HepG2 (cell line): Measurements from ENCODE around the gene GAB3. TPM values are rescaled to one million over a fixed set of nuclear protein-coding genes. Genes with fewer than 3 reads are reported as not detected.

Source experiments
- ATAC-seq: fragments of 200-7000 bp; cut with Tn5 transposase; 3 replicates; pipeline ENCODE4 v1.9.1; 2020; ENCODE audit warnings: mild to moderate bottlenecking, moderate library complexity
- BruUV-seq: library from RNA; stranded (reverse); fragments of 400-500 nt; replicated peaks from 2 replicates; lab custom pipeline; 2021; lab: Mats Ljungman, UMichigan
- CTCF ChIA-PET: fragments of 300-600 bp; formaldehyde crosslinking; extraction: SDS; loops from one replicate; lab custom pipeline; 2021; ENCODE audit warnings: low total read pairs, inconsistent platforms, low intra/inter-chr PET ratio; lab: Yijun Ruan, JAX
- POLR2A ChIA-PET: fragments of 350-600 bp; sonication (Branson Sonifier 250); formaldehyde crosslinking; loops from one replicate; lab custom pipeline; 2020; ENCODE audit warnings: antibody characterized with exemption, inconsistent platforms; lab: Yijun Ruan, JAX
- DNase-seq: peaks from one replicate; pipeline ENCODE4 v3.0.0-alpha.2; 2015; ENCODE audit warnings: low spot score
- FAIRE-seq: peaks from 3 replicates; lab custom pipeline; 2011; peaks lifted over from hg19 to GRCh38; lab: Jason Lieb, UNC
- H2AFZ ChIP-seq: one replicate; pipeline ENCODE4 v1.6.1; 2011; ENCODE audit warnings: low read length, inconsistent platforms
- H3K27ac ChIP-seq: fragments of 300-600 bp; 3 replicates; pipeline ENCODE4 v1.8.0; 2011; ENCODE audit warnings: mixed run types, mild to moderate bottlenecking, mixed read lengths, low read length, inconsistent platforms; ENCODE audit not compliant: insufficient read depth; ENCODE audit errors: extremely low read length
- H3K27me3 ChIP-seq, 2 experiments: fragments of 200-600 bp in 1 of 2; 2 replicates in 1 of 2; 3 replicates in 1 of 2; pipeline versions ENCODE4 v1.6.0 to v1.8.0; 2011; ENCODE audit warnings: low read length in 2 of 2, mild to moderate bottlenecking in 2 of 2, moderate library complexity in 2 of 2, inconsistent platforms in 1 of 2; ENCODE audit not compliant: insufficient read depth in 2 of 2, control insufficient read depth in 1 of 2
- H3K36me3 ChIP-seq, 2 experiments: fragments of 200-600 bp in 1 of 2; replicated peaks in 1 of 2; 2 replicates in 1 of 2; 3 replicates in 1 of 2; pipeline versions ENCODE4 v1.5.1 to v1.8.0; 2011; ENCODE audit warnings: low read length in 2 of 2, inconsistent platforms in 1 of 2; ENCODE audit not compliant: insufficient read depth in 2 of 2, control insufficient read depth in 1 of 2
- H3K4me1 ChIP-seq: 2 replicates; pipeline ENCODE4 v1.5.1; 2012; ENCODE audit warnings: low read length, inconsistent platforms; ENCODE audit not compliant: insufficient read depth
- H3K4me2 ChIP-seq: 2 replicates; pipeline ENCODE4 v1.6.0; 2011; ENCODE audit warnings: low read depth, low read length, inconsistent platforms
- H3K4me3 ChIP-seq, 3 experiments: fragments of 200-600 bp in 1 of 3; sonication (generic), shearing (Covaris generic) in 1 of 3; replicated peaks in 1 of 3; 2 replicates each; pipeline ENCODE4 v1.5.1; 2011 to 2016; ENCODE audit warnings: low read length in 3 of 3, inconsistent platforms in 2 of 3, low read depth in 2 of 3, mild to moderate bottlenecking in 2 of 3, control low read depth in 1 of 3, mixed read lengths in 1 of 3; ENCODE audit not compliant: insufficient read depth in 1 of 3
- H3K79me2 ChIP-seq: one replicate; pipeline ENCODE4 v1.6.1; 2011; ENCODE audit warnings: low read length, inconsistent platforms; ENCODE audit not compliant: insufficient read depth
- H3K9ac ChIP-seq: 2 replicates; pipeline ENCODE4 v1.6.0; 2011; ENCODE audit warnings: mild to moderate bottlenecking, low read depth, low read length, inconsistent platforms; ENCODE audit not compliant: insufficient read depth
- H3K9me3 ChIP-seq: 2 replicates; pipeline ENCODE4 v1.5.1; 2012; ENCODE audit warnings: mild to moderate bottlenecking, low read length
- H4K20me1 ChIP-seq: 2 replicates; pipeline ENCODE4 v1.6.0; 2011; ENCODE audit warnings: inconsistent platforms, mild to moderate bottlenecking, low read length, moderate library complexity; ENCODE audit not compliant: insufficient read depth
- ATF7-NPFF ChIP-seq: sonication (generic); formaldehyde crosslinking; IDR thresholded peaks from 2 replicates; pipeline ENCODE4 v1.8.1; 2023; ENCODE audit warnings: mild to moderate bottlenecking, low read depth, missing genetic modification reagents, moderate library complexity
- RAD51 ChIP-seq: fragments of 450-650 bp; IDR thresholded peaks from 2 replicates; pipeline ENCODE4 v1.6.1; 2016; ENCODE audit warnings: borderline replicate concordance
- SRF ChIP-seq: IDR thresholded peaks from 2 replicates; pipeline ENCODE4 v1.6.1; 2011; ENCODE audit warnings: mild to moderate bottlenecking, low read depth, low read length, moderate library complexity
- STAT5B ChIP-seq: sonication (generic); formaldehyde crosslinking; IDR thresholded peaks from 2 replicates; pipeline ENCODE4 v1.4.0; 2020; ENCODE audit warnings: missing genetic modification reagents
- ZFP1 ChIP-seq: IDR thresholded peaks from 2 replicates; pipeline ENCODE4 v1.6.1; 2016
- ZMYM2 ChIP-seq: sonication (generic); formaldehyde crosslinking; IDR thresholded peaks from 2 replicates; pipeline ENCODE4 v1.8.0; 2022; ENCODE audit warnings: mild to moderate bottlenecking, missing genetic modification reagents
- ZNF354B ChIP-seq: sonication (generic); formaldehyde crosslinking; IDR thresholded peaks from 2 replicates; pipeline ENCODE4 v1.8.0; 2022; ENCODE audit warnings: mild to moderate bottlenecking, missing genetic modification reagents
- ZNF484 ChIP-seq: sonication (generic); formaldehyde crosslinking; IDR thresholded peaks from 2 replicates; pipeline ENCODE4 v1.5.1; 2020; ENCODE audit warnings: mild to moderate bottlenecking, low read depth, missing genetic modification reagents, borderline replicate concordance
- ZNF510 ChIP-seq: sonication (generic); formaldehyde crosslinking; IDR thresholded peaks from 2 replicates; pipeline ENCODE4 v1.4.0; 2020; ENCODE audit warnings: low read depth, mild to moderate bottlenecking, missing genetic modification reagents
- ZNF558 ChIP-seq: sonication (generic); formaldehyde crosslinking; IDR thresholded peaks from 2 replicates; pipeline ENCODE4 v1.9.0; 2022; ENCODE audit warnings: mild to moderate bottlenecking, missing genetic modification reagents, borderline replicate concordance
- ZNF567 ChIP-seq: sonication (generic); formaldehyde crosslinking; IDR thresholded peaks from 2 replicates; pipeline ENCODE4 v1.8.1; 2023; ENCODE audit warnings: mild to moderate bottlenecking, missing genetic modification reagents, borderline replicate concordance
- ZNF570 ChIP-seq: sonication (generic); formaldehyde crosslinking; IDR thresholded peaks from 2 replicates; pipeline ENCODE4 v1.4.0; 2020; ENCODE audit warnings: mild to moderate bottlenecking, missing genetic modification reagents, borderline replicate concordance
- ZNF670 ChIP-seq: sonication (generic); formaldehyde crosslinking; IDR thresholded peaks from 2 replicates; pipeline ENCODE4 v1.8.0; 2022; ENCODE audit warnings: mild to moderate bottlenecking, missing genetic modification reagents, borderline replicate concordance
- ZNF776 ChIP-seq: sonication (generic); formaldehyde crosslinking; IDR thresholded peaks from 2 replicates; pipeline ENCODE4 v1.4.0; 2020; ENCODE audit warnings: mild to moderate bottlenecking, missing genetic modification reagents
- WGBS: methylation state at CpG from one replicate; pipeline ENCODE4 v1.1.6; 2017; ENCODE audit warnings: low lambda C conversion rate; 5-methylcytosine and 5-hydroxymethylcytosine counted together
- in situ Hi-C: cut with HindIII; loops from 2 replicates; pipeline ENCODE4 v1.10.0; 2017; ENCODE audit warnings: low pct_unique_long_range_greater_than_20kb; ENCODE audit not compliant: extremely low pct_ligation_motif_present
- intact Hi-C: fragments of 100-400 bp; cut with micrococcal nuclease; formaldehyde crosslinking; loops from one replicate; pipeline ENCODE4 v1.10.0; 2022; ENCODE audit not compliant: unreplicated experiment
- polyA plus RNA-seq, 8 experiments: library from polyadenylated mRNA; depleted of rRNA in 3 of 8; stranded (reverse) in 7 of 8; unstranded in 1 of 8; fragments of >200 nt; fragmentation: Illumina TruSeq in 4 of 8; extraction: Trizol in 4 of 8; gene quantifications; 2 replicates each; pipeline versions ENCODE4 v1.2.1 to v1.2.3, GENCODE V29; 2011 to 2016; ENCODE audit warnings: low read depth in 4 of 8, missing spikeins in 1 of 8, mixed read lengths in 1 of 8; ENCODE audit not compliant: insufficient read depth in 1 of 8
- total RNA-seq, 5 experiments: library from RNA; depleted of rRNA; stranded (reverse); fragments of >200 nt; fragmentation: Illumina TruSeq; extraction: Trizol; gene quantifications; 2 replicates each; pipeline ENCODE4 v1.2.3, GENCODE V29; 2016; ENCODE audit warnings: low read depth in 1 of 5

Gene GAB3
- total and polyA plus RNA-seq, 2 of the 13 experiments (the other 11 are each of a cell fraction or from before 2014, with no cell fraction given): not detected

- ATAC-seq: no peak
- no peak for FAIRE-seq
- no peak overlapping the region for H3K4me3 ChIP-seq
- in situ Hi-C loops: no loop called here
- intact Hi-C loops: no loop called here
- H3K9me3 ChIP-seq: no peaks in the 10 kb centered on the region
- H3K4me2 ChIP-seq: no peak overlapping the region
- ChIA-PET CTCF (no interaction called here), POLR2A (no interaction called here)
- DNase-seq: no peak
- H3K9ac ChIP-seq: no peak overlapping the region
- H2AFZ ChIP-seq: no peak overlapping the region
- no peaks in the 10 kb centered on the region for H3K79me2 ChIP-seq
- no peaks in the 10 kb centered on the region; a peak in 1 of 5 replicates for H3K27me3 ChIP-seq
- no peaks in the 10 kb centered on the region for H4K20me1 ChIP-seq
- no peaks in the 10 kb centered on the region for H3K4me1 ChIP-seq
- WGBS: 49% methylated on average over 2 of the region's 6 CpGs
- H3K27ac ChIP-seq: no peak overlapping the region
- no TSS peak for BruUV-seq
- no peaks in the 10 kb centered on the region for H3K36me3 ChIP-seq
- TF ChIP-seq ZMYM2 (CRISPR knock-in tag) (no peak), ZNF510 (CRISPR knock-in tag) (no peak), ZNF558 (CRISPR knock-in tag) (no peak), ZNF354B (no peak), RAD51 (no peak), ATF7-NPFF (CRISPR knock-in tag) (no peak), ZNF776 (CRISPR knock-in tag) (no peak), ZNF670 (CRISPR knock-in tag) (no peak), ZNF484 (CRISPR knock-in tag) (no peak), ZFP1 (no peak), ZNF567 (CRISPR knock-in tag) (no peak), STAT5B (CRISPR knock-in tag) (no peak), ZNF570 (CRISPR knock-in tag) (no peak), SRF (no peak)
These were observed 90.3 kb downstream of the GAB3 start for GRCh38 chrX:154660541-154660940.
